HG03571 (cell line): Measurements from ENCODE around the gene RASAL1.

Experiments
- ATAC-seq: cut with Tn5 transposase; IDR thresholded peaks from one replicate; pipeline ENCODE4 v1.9.1; 2021; ENCODE audit not compliant: unreplicated experiment

Gene RASAL1

GRCh38 chr12:113162102-113163029, 26.8 kb upstream of the RASAL1 start:
- ATAC-seq = no peak

GRCh38 chr12:113161415-113162016, 26.0 kb upstream of the RASAL1 start:
- ATAC-seq = no peak

GRCh38 chr12:113159937-113160336, 24.4 kb upstream of the RASAL1 start:
- ATAC-seq = no peak

GRCh38 chr12:113158439-113159203, 23.1 kb upstream of the RASAL1 start:
- ATAC-seq = no peak

- ATAC-seq = no peak
These were observed 21.8 kb upstream of the RASAL1 start for GRCh38 chr12:113157218-113157859.

- no peak for ATAC-seq
These were observed 20.1 kb upstream of the RASAL1 start for GRCh38 chr12:113155646-113156045.

- ATAC-seq = no peak
These were observed 19.5 kb upstream of the RASAL1 start for GRCh38 chr12:113155060-113155459.

- ATAC-seq = no peak
These were observed 18.9 kb upstream of the RASAL1 start for GRCh38 chr12:113154351-113154973.

GRCh38 chr12:113152835-113153814, 17.6 kb upstream of the RASAL1 start:
- ATAC-seq = no peak

- ATAC-seq = no peak
These were observed 16.8 kb upstream of the RASAL1 start for GRCh38 chr12:113152196-113152834.

GRCh38 chr12:113151655-113152054, 16.1 kb upstream of the RASAL1 start:
- no peak for ATAC-seq

GRCh38 chr12:113149361-113150150, 14.0 kb upstream of the RASAL1 start, which contains the start of gene CFAP73:
Gene CFAP73 (plus strand): TSS chr12:113149724. CDS start chr12:113149858, 134 bp downstream.
- ATAC-seq = no peak

- no peak for ATAC-seq
These were observed 11.4 kb upstream of the RASAL1 start for GRCh38 chr12:113146999-113147398.

- ATAC-seq = no peak
These were observed 10.4 kb upstream of the RASAL1 start for GRCh38 chr12:113145720-113146551.

GRCh38 chr12:113144806-113145205, 9.2 kb upstream of the RASAL1 start:
- ATAC-seq = no peak

GRCh38 chr12:113143959-113144358, 8.4 kb upstream of the RASAL1 start:
- no peak for ATAC-seq

GRCh38 chr12:113142886-113143332, 7.3 kb upstream of the RASAL1 start:
- no peak for ATAC-seq
